Measurements from ENCODE around the gene DMWD.

Gene DMWD

DNA sequence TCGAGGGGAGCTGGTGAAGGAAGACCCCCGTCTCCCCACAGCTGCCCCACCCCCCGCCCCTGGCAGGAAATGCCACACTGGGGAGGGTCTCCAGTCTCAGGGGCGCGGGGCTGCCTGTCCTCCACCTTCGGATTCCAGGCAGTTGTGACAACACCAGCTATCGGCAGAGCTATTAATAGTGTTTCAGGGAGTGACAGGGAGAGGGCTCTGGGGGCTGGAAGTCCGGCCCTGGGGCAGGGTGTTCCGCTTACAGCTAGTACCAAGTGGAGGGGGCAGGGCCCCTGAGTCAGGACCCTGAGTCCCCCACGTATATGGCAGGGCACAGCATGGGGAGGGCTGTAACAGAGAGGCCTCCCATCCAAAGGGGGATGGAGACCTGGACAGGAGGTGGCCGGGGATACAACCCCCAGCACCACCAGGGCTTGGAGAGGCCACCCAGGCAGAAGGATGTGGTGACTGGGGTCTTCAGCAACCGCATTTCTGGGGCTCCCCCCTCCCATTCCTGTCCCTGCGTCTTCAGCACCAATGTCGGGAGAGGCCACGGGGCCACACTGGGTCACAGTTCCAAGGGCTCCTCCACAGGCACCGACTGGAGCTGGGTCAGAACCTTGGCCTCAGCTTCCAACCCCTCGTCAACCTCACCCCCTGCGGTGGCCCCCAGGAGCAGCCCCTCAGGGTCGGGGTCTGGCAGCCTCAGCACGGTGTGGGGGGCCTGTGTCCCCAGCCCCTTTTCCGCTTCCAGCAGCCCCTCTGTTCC is 27.5 kb downstream of the DMWD start:
- in situ Hi-C loops (cut with HindIII; ENCODE audit: low sequenced_read_pairs): no loop called here
- TF ChIP-seq, protein P1, sequence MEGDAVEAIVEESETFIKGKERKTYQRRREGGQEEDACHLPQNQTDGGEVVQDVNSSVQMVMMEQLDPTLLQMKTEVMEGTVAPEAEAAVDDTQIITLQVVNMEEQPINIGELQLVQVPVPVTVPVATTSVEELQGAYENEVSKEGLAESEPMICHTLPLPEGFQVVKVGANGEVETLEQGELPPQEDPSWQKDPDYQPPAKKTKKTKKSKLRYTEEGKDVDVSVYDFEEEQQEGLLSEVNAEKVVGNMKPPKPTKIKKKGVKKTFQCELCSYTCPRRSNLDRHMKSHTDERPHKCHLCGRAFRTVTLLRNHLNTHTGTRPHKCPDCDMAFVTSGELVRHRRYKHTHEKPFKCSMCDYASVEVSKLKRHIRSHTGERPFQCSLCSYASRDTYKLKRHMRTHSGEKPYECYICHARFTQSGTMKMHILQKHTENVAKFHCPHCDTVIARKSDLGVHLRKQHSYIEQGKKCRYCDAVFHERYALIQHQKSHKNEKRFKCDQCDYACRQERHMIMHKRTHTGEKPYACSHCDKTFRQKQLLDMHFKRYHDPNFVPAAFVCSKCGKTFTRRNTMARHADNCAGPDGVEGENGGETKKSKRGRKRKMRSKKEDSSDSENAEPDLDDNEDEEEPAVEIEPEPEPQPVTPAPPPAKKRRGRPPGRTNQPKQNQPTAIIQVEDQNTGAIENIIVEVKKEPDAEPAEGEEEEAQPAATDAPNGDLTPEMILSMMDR (IDR thresholded peaks at IDR 0.05; ENCODE audit: low read depth, low read length, missing control alignments): no peak
- no peak for DNase-seq (ENCODE audit: low read depth)
- H3K4me3 ChIP-seq (ENCODE audit: low read depth, low read length): no peak overlapping the region

DNA sequence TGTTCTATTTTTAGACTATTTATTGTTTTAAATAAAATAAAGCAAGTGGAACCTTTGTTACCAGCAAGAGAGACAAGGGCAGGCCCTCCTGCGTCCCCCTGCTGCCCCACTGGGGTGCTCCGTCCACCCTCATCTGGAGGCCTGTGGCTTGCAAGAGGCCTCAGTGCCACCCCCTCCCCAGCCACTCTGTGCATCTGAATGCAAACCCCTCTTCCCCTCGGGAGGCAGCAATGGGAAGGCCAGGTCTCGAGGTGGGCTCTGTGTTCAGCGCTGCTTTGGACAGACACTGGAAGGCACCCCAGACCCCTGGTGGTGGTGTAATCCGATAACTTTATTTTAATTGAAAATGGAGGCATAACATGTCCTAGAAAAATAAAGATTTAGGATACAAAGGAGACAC is 28.2 kb downstream of the DMWD start:
- DNase-seq (ENCODE audit: low read depth): no peak
- TF ChIP-seq, protein P1 (IDR thresholded peaks at IDR 0.05; ENCODE audit: low read depth, low read length, missing control alignments): no peak
- no peak overlapping the region for H3K4me3 ChIP-seq (ENCODE audit: low read depth, low read length)
- in situ Hi-C loops (cut with HindIII; ENCODE audit: low sequenced_read_pairs): no loop called here

DNA sequence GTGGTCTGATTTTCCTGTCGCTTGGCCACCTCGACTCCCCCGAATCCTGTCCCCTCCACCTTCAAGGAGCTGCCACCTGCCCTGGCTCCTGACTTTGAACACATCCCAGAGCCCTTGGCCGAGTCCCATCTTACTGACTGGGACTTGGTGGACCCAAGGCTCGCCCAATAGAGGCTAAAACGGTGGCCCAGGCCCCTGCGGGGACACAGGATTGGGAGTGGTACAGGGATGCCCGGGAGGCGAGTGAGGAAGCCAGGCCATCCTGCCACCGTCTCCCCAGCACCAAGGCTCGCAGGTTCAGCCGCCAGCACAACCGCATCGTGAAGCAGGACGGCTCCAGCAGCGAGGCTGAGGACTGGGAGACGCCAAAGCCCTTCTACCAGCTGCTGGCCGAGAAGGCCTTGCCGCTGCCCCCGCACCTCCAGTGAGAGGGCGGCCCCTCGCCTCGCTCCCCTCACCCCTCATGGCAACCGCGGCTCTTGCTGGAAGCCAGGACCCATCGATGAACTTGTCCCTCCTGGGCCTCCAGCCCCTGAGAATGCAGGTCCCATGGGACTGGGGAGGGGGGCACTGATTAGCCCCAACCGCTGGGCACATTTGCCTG is 28.9 kb downstream of the DMWD start:
- TF ChIP-seq, protein P1 (IDR thresholded peaks at IDR 0.05; ENCODE audit: low read depth, low read length, missing control alignments): no peak
- no peak overlapping the region for H3K4me3 ChIP-seq (ENCODE audit: low read depth, low read length)
- in situ Hi-C loops (cut with HindIII; ENCODE audit: low sequenced_read_pairs): no loop called here
- DNase-seq (ENCODE audit: low read depth): no peak

DNA sequence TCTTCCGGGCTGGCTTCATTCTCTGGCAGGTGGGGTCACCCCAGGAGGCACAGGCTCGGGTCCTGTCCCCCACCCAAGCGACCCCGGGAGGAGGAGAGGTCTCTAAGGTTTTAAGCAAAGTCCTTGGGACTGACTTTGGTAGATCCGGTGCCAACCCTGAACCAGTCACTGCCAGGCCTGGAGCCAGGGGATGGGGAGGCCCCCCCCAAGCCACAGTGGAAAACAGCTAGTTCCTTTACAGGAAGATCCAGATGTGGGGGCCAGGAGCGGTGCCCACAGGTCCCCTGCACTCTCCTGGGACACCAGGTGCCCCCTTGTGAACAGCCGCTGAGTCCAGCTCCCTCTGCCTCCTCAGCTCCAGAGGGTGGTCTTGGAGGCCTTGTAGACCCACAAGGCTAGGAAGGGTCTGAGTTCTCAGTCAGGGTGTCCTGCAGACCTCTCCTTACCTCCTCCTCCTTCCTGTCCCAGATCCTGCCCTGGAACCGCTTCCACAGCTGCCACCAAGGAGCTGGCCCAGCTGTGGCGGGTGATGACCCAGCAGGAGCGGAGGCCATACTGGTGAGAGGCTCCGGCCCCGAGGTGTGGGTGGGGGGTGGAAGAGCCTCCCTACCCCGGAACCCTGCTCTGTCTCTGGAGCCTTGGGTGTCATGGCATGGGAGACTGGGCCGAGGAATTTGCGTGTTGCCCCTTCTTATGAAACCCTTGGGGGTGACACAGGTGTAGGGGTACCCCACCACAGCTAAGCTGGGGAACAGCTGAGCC is 29.6 kb downstream of the DMWD start:
- in situ Hi-C loops (cut with HindIII; ENCODE audit: low sequenced_read_pairs): no loop called here
- TF ChIP-seq, protein P1 (IDR thresholded peaks at IDR 0.05; ENCODE audit: low read depth, low read length, missing control alignments): no peak
- H3K4me3 ChIP-seq (ENCODE audit: low read depth, low read length): no peak overlapping the region
- DNase-seq (ENCODE audit: low read depth): no peak

DNA sequence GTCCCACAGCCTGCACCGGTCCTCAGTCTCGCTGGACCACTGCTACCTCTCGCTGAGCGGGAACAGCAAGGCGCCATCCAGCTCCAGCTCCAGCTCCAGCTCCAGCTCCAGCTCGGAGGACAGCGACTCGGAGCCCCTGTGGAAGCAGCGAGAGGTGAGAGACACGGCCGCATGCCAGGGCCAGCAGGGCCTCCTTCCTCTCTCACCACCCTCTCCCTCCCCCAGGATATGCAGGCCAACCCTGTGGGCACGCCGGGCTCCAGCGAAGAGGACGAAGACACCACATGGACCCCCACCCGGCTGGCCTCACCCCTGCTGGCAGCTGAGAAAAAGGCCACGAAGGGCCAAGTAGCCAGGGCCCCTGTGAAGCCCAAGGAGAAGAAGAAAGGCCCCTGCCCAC is 30.9 kb downstream of the DMWD start:
- no peak overlapping the region for H3K4me3 ChIP-seq (ENCODE audit: low read depth, low read length)
- in situ Hi-C loops (cut with HindIII; ENCODE audit: low sequenced_read_pairs): no loop called here
- TF ChIP-seq, protein P1 (IDR thresholded peaks at IDR 0.05; ENCODE audit: low read depth, low read length, missing control alignments): no peak
- DNase-seq (ENCODE audit: low read depth): no peak

DNA sequence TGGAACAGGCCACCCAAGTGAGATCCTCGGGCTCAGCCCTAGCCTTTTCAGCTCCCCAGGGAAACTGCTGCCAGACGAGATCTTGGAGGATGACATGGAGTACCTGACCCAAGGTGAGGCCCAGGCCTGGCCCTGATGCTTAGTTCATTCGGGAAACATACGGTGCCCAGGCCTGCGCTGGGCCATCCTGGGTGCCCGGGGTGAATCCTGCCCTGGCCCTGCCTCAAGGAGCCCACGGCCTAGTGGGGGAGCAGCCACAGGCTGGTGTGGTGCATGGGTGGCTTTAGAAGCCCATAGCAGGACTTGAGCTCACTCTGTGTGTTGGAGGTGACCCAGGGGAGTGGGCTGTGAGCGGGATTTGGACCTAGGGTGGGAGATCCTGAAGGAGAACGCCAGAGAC is 33.7 kb downstream of the DMWD start:
- in situ Hi-C loops (cut with HindIII; ENCODE audit: low sequenced_read_pairs): no loop called here
- TF ChIP-seq, protein P1 (IDR thresholded peaks at IDR 0.05; ENCODE audit: low read depth, low read length, missing control alignments): no peak

More for the DNA sequence above, 33.7 kb downstream of the DMWD start:
- DNase-seq (ENCODE audit: low read depth): no peak
- H3K4me3 ChIP-seq (ENCODE audit: low read depth, low read length): no peak overlapping the region
